Activated CD8-positive, alpha-beta T cell treated with anti-CD3 and anti-CD28 coated beads for 36 hours (primary cell): Measurements from ENCODE around the gene PSD2. TPM values are rescaled to one million over a fixed set of nuclear protein-coding genes. Genes with fewer than 3 reads are reported as not detected.

Experiments
- ATAC-seq: fragments of 200-7000 bp; cut with Tn5 transposase; one replicate; pipeline ENCODE4 v1.10.0; 2021; ENCODE audit warnings: mild to moderate bottlenecking, moderate library complexity
- CTCF ChIA-PET: fragments of 350-600 bp; sonication (Branson Sonifier 250); formaldehyde crosslinking; loops from one replicate; lab custom pipeline; 2021; ENCODE audit warnings: antibody characterized with exemption; lab: Charles Lee
- POLR2A ChIA-PET: fragments of 350-600 bp; sonication (Branson Sonifier 250); formaldehyde crosslinking; loops from one replicate; lab custom pipeline; 2021; ENCODE audit warnings: antibody characterized with exemption; lab: Charles Lee
- DNase-seq: peaks from one replicate; pipeline ENCODE4 v3.0.0-alpha.2; 2020
- H3K27ac Mint-ChIP-seq: one replicate; pipeline ENCODE4 v1.8.0; 2021; ENCODE audit warnings: mild to moderate bottlenecking, mixed read lengths
- H3K27me3 Mint-ChIP-seq: one replicate; pipeline ENCODE4 v1.8.0; 2021; ENCODE audit warnings: mixed read lengths
- H3K36me3 Mint-ChIP-seq: one replicate; pipeline ENCODE4 v1.8.0; 2021; ENCODE audit warnings: low read depth, mixed read lengths
- H3K4me1 Mint-ChIP-seq: one replicate; pipeline ENCODE4 v1.8.0; 2021; ENCODE audit warnings: low read depth, mixed read lengths
- H3K4me3 Mint-ChIP-seq: one replicate; pipeline ENCODE4 v1.8.0; 2021; ENCODE audit warnings: mild to moderate bottlenecking, moderate library complexity, mixed read lengths
- H3K9me3 Mint-ChIP-seq: one replicate; pipeline ENCODE4 v1.8.0; 2021; ENCODE audit warnings: mixed read lengths
- intact Hi-C: fragments of 100-400 bp; cut with micrococcal nuclease; formaldehyde crosslinking; loops from one replicate; pipeline ENCODE4 v1.10.0; 2022
- total RNA-seq, 2 experiments: library from RNA; stranded (reverse); gene quantifications; one replicate each; pipeline ENCODE4 v1.2.3, GENCODE V29; 2021
- TF ChIP-seq, protein P1 (sequence below): fragments of 200-600 bp; IDR thresholded peaks from one replicate; pipeline ENCODE4 v1.8.0; 2022; ENCODE audit warnings: antibody characterized with exemption, mild to moderate bottlenecking

PSD2 gene
- total RNA-seq, 2 experiments from 2014 or later, result 0.14 TPM; not detected in 1

DNA sequence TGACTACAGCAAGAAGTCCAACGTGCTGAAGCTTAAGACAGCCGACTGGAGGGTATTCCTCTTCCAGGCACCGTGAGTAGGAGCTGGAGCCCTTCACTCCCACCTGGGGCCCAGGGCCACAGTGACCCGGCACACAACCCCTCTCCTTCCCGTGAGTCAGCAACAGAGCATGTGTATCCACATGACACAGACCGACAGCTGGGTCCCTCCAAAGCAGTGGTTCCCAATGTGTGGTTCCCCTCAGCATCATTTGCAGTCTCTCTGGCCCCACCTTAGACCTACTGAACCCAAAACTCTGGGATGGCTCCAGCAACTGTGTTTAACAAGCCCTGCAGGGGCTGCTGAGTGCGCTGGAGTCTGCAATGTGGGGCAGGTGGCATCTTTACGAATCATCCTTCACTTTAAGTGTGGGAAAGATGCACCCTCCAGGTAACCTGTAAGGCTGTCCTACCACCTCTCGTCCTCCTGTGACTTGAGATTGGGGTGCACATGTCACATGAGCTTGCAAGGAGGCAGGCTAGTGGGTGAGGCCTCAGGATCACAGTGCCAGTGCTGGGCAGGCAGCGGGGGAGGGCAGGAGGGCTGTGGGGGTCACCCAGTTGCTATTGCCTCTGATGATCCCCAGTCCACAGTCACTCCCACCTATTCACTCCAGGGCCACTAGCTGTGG, 42.2 kb downstream of the PSD2 start:
- CTCF ChIA-PET, result interaction anchor here (2.1 kb wide), 1 partner anchor 131 kb away, joined by 5 read pairs; no protein-coding TSS in a partner anchor
- no peak overlapping the region for H3K4me3 Mint-ChIP-seq

GRCh38 chr5:139838381-139839197, 43.0 kb downstream of the PSD2 start:
- no peaks in the 10 kb centered on the region for H3K9me3 Mint-ChIP-seq
- TF ChIP-seq, protein P1, sequence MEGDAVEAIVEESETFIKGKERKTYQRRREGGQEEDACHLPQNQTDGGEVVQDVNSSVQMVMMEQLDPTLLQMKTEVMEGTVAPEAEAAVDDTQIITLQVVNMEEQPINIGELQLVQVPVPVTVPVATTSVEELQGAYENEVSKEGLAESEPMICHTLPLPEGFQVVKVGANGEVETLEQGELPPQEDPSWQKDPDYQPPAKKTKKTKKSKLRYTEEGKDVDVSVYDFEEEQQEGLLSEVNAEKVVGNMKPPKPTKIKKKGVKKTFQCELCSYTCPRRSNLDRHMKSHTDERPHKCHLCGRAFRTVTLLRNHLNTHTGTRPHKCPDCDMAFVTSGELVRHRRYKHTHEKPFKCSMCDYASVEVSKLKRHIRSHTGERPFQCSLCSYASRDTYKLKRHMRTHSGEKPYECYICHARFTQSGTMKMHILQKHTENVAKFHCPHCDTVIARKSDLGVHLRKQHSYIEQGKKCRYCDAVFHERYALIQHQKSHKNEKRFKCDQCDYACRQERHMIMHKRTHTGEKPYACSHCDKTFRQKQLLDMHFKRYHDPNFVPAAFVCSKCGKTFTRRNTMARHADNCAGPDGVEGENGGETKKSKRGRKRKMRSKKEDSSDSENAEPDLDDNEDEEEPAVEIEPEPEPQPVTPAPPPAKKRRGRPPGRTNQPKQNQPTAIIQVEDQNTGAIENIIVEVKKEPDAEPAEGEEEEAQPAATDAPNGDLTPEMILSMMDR, result no peak
- CTCF ChIA-PET, result interaction anchor here (2.1 kb wide), 1 partner anchor 131 kb away, joined by 5 read pairs; no protein-coding TSS in a partner anchor
- H3K27ac Mint-ChIP-seq, result no peak overlapping the region
- H3K27me3 Mint-ChIP-seq, result peaks cover 4% of the 10 kb centered on the region
- H3K4me3 Mint-ChIP-seq, result no peak overlapping the region
- no peaks in the 10 kb centered on the region for H3K36me3 Mint-ChIP-seq
- no peaks in the 10 kb centered on the region for H3K4me1 Mint-ChIP-seq
- POLR2A ChIA-PET, result no interaction called here
- DNase-seq (no peak), ATAC-seq (no peak)
- intact Hi-C loops, result no loop called here

More for the DNA sequence above, 42.2 kb downstream of the PSD2 start:
- peaks cover 4% of the 10 kb centered on the region for H3K27me3 Mint-ChIP-seq
- TF ChIP-seq, protein P1, result no peak
- no peak overlapping the region for H3K27ac Mint-ChIP-seq
- POLR2A ChIA-PET, result no interaction called here
- H3K36me3 Mint-ChIP-seq, result no peaks in the 10 kb centered on the region
- H3K9me3 Mint-ChIP-seq, result no peaks in the 10 kb centered on the region
- DNase-seq (no peak), ATAC-seq (no peak)
- intact Hi-C loops, result no loop called here
- H3K4me1 Mint-ChIP-seq, result no peaks in the 10 kb centered on the region

GRCh38 chr5:139839232-139839815, 43.7 kb downstream of the PSD2 start:
- H3K4me1 Mint-ChIP-seq, result peaks cover 5% of the 10 kb centered on the region
- ChIA-PET CTCF (interaction anchor here (1.2 to 1.5 kb wide), 2 partner anchors 52 to 130 kb away, joined by 5 to 6 read pairs; no protein-coding TSS in a partner anchor), POLR2A (no interaction called here)
- TF ChIP-seq, protein P1, result no peak
- no peak overlapping the region for H3K27ac Mint-ChIP-seq
- no peak overlapping the region for H3K4me3 Mint-ChIP-seq
- ATAC-seq (no peak), DNase-seq (no peak)
- intact Hi-C loops, result no loop called here
- no peaks in the 10 kb centered on the region for H3K9me3 Mint-ChIP-seq
- H3K36me3 Mint-ChIP-seq, result no peaks in the 10 kb centered on the region
- peaks cover 4% of the 10 kb centered on the region for H3K27me3 Mint-ChIP-seq

GRCh38 chr5:139839918-139840317, 44.3 kb downstream of the PSD2 start:
- intact Hi-C loops, result no loop called here
- Mint-ChIP-seq H3K27ac (no peak overlapping the region), H3K4me1 (peaks cover 8% of the 10 kb centered on the region), H3K27me3 (peaks cover 4% of the 10 kb centered on the region), H3K4me3 (no peak overlapping the region), H3K36me3 (no peaks in the 10 kb centered on the region), H3K9me3 (no peaks in the 10 kb centered on the region)
- ChIA-PET CTCF (interaction anchor here (1.2 to 1.5 kb wide), 2 partner anchors 53 to 129 kb away, joined by 5 to 6 read pairs; no protein-coding TSS in a partner anchor), POLR2A (no interaction called here)
- TF ChIP-seq, protein P1, result no peak
- ATAC-seq (no peak), DNase-seq (no peak)
